Central memory CD4-positive, alpha-beta T cell (primary cell): ENCODE measurements around the gene NCK2.

Experiments
- DNase-seq: peaks from one replicate; pipeline ENCODE4 v3.0.0; 2022

NCK2 gene

GRCh38 chr2:105935063-105935462 is 190.4 kb downstream of the NCK2 start:
- peak; percentile 56 for DNase-seq

DNA sequence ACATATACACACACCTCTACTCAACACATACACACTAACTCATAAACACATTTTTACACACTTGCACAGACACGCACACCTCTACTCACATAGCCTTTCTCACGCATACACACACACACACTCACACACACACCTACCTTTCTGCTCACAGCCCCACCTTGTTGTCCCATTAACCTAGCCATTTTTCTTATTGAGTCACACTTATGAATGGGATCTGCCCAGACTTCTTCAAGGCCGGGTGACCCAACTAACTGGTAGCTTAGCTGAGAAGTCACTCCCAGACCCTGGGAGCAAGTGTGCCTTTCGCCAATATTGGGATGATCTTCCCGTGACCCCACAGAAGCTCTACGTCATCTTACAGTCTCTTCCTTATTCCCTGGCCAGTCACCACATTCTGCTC is 192.2 kb downstream of the NCK2 start:
- DNase-seq: no peak

DNA sequence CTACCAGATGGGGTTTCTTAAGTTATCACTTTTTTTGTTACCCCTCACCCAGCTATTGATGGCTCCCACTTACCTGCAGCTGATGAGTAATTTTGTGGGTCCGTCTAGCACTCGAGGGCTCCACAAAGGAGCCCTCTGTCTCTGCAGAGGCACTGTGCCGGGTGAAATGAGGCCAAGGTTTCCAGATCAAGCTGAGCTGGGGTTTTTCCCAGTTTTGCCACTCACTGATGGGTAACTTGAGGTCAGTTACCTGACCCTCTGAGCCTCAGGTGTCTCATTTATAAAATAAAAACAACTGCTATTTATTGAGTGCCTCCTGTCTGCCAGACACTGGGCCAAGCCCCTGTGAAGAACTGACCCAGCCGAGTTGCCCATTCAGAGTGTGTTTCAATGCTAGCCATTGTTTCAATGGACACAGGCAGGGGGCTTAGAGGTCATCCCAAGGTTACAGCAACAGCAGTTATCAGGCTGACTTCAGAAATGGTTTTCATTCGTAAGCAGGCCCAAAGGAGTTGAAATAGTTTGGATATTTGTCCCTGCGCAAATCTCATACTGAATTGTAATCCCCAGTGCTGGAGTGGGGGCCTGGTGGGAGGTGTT is 192.9 kb downstream of the NCK2 start:
- no peak for DNase-seq
